Astrocyte of the spinal cord (primary cell): ENCODE measurements around the gene LRRC72.
A peak's percentile ranks its signal among the peaks of the same experiment; 100 is the strongest.
"Not testable (repeated sequence)": the region's sequence is repeated elsewhere in the genome, so short reads cannot be mapped to it uniquely, and the experiment has no call there.

Experiments
- DNase-seq: peaks from one replicate; pipeline ENCODE4 v3.0.0; 2011; ENCODE audit warnings: low read depth, low spot score
- H3K4me3 ChIP-seq: 2 replicates; pipeline ENCODE4 v1.5.1; 2011; ENCODE audit warnings: low read depth, mild to moderate bottlenecking, low read length, moderate library complexity
- CTCF ChIP-seq: IDR thresholded peaks from 2 replicates; pipeline ENCODE4 v1.5.1; 2012; ENCODE audit warnings: low read depth, mild to moderate bottlenecking, low read length, inconsistent platforms
- in situ Hi-C: cut with HindIII; loops from 2 replicates; pipeline ENCODE4 v1.10.0; 2017; ENCODE audit warnings: low sequenced_read_pairs

LRRC72 gene

GRCh38 chr7:16594676-16595075, 68.1 kb downstream of the LRRC72 start:
- TF ChIP-seq CTCF = no peak
- DNase-seq = peak; percentile 26
- in situ Hi-C loops = no loop called here
- no peak overlapping the region for H3K4me3 ChIP-seq

- H3K4me3 ChIP-seq, in situ Hi-C loops, DNase-seq: not testable (repeated sequence)
Measured at GRCh38 chr7:16595596-16595995, 69.0 kb downstream of the LRRC72 start.

DNA sequence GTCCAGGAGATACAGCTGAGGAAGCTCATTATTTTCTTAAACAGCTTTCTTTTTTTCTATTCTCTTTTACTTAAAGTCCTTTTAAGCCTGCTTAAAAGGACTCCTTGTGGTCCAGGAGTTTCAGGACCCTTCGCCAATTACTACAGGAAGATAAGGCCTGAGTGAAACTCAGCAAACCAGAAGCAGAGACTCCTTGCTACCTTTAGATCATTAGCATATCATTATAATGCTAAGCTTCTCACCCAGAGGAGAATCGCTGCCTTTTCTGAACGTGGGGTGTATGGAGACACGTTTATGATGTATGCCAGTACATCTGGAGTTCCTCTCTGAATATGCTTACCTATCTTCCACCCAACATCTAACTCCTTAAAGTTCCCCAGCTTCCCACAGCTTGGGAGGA, 71.4 kb downstream of the LRRC72 start:
- in situ Hi-C loops = no loop called here
- no peak for TF ChIP-seq CTCF
- DNase-seq = no peak
- H3K4me3 ChIP-seq = no peak overlapping the region

- H3K4me3 ChIP-seq = no peak overlapping the region
- no peak for TF ChIP-seq CTCF
- in situ Hi-C loops = no loop called here
- DNase-seq = no peak
Measured at GRCh38 chr7:16599860-16600259, 73.2 kb downstream of the LRRC72 start.

DNA sequence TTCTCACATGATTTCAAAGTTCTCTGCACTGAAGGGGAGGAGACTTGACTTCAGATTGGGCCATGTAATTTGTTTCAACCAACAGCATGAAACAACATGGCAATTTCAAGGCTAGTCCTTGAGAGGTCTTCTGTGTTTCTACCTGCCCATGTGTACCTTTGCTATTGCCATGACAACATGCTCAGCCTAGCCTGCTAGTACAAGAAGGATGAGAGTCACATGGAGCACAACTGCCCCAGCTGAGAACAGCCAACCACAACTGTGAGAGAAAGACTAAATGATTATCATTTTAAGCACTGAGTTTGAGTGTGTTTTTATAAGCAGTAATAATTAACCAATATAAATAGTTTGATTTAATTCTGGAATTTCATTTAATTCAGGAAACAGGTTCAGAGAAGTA, 77.0 kb downstream of the LRRC72 start:
- no peak overlapping the region for H3K4me3 ChIP-seq
- no peak for TF ChIP-seq CTCF
- in situ Hi-C loops = no loop called here
- no peak for DNase-seq

GRCh38 chr7:16604054-16604453, 77.4 kb downstream of the LRRC72 start:
- no peak for DNase-seq
- H3K4me3 ChIP-seq = no peak overlapping the region
- no peak for TF ChIP-seq CTCF
- in situ Hi-C loops = no loop called here

- no peak overlapping the region for H3K4me3 ChIP-seq
- in situ Hi-C loops = no loop called here
- DNase-seq = no peak
Measured at GRCh38 chr7:16606704-16607103, 80.1 kb downstream of the LRRC72 start.

More at GRCh38 chr7:16606704-16607103, 80.1 kb downstream of the LRRC72 start:
- no peak for TF ChIP-seq CTCF
